Thoracic aorta (tissue), 2 donors: Measurements from ENCODE around the gene KHDC1. TPM values are rescaled to one million over a fixed set of nuclear protein-coding genes. Genes with fewer than 3 reads are reported as not detected.
"Not testable (repeated sequence)": the region's sequence is repeated elsewhere in the genome, so short reads cannot be mapped to it uniquely, and the experiment has no call there.

Source experiments
- ATAC-seq: fragments of 150-250 bp; one replicate; pipeline ENCODE4 v1.8.0; 2017; ENCODE audit warnings: low read depth; ENCODE audit not compliant: insufficient number of reproducible peaks, low FRiP score
- DNase-seq: peaks from one replicate; pipeline ENCODE4 v3.0.0-alpha.2; 2020; ENCODE audit warnings: low spot score
- H3K27ac ChIP-seq, 2 donors: fragments of 200-600 bp; sonication (generic); 1 replicate in 1 of 2; 2 replicates in 1 of 2; pipeline ENCODE4 v1.5.1; 2016; ENCODE audit warnings: mild to moderate bottlenecking in 2 of 2, moderate library complexity in 2 of 2
- H3K27me3 ChIP-seq: fragments of 200-600 bp; sonication (generic); replicated peaks from 2 replicates; pipeline ENCODE4 v1.6.0; 2016; ENCODE audit warnings: mild to moderate bottlenecking; ENCODE audit not compliant: insufficient read depth
- H3K36me3 ChIP-seq: fragments of 200-600 bp; sonication (generic); one replicate; pipeline ENCODE4 v1.5.1; 2016
- H3K4me1 ChIP-seq, 2 donors: fragments of 200-600 bp; sonication (generic); 1 replicate in 1 of 2; 2 replicates in 1 of 2; pipeline versions ENCODE4 v1.5.1 to v1.6.0; 2016; ENCODE audit warnings: low read depth in 2 of 2, mild to moderate bottlenecking in 1 of 2; ENCODE audit not compliant: control insufficient read depth in 1 of 2
- H3K4me3 ChIP-seq: fragments of 200-600 bp; sonication (generic); 2 replicates; pipeline ENCODE4 v1.5.1; 2016; ENCODE audit warnings: mild to moderate bottlenecking
- H3K9me3 ChIP-seq: fragments of 200-600 bp; sonication (generic); 2 replicates; pipeline ENCODE4 v1.5.1; 2016
- CTCF ChIP-seq: fragments of 200-600 bp; sonication (generic); IDR thresholded peaks from one replicate; pipeline ENCODE4 v1.5.1; 2019; ENCODE audit warnings: antibody characterized with exemption
- total RNA-seq, 2 donors: library from RNA; depleted of rRNA; stranded (reverse); fragments of >200 nt; gene quantifications; one replicate each; pipeline versions ENCODE4 v1.1.0 to v1.2.3, GENCODE V29; 2016

KHDC1 gene
- total RNA-seq, 2 donors from 2014 or later = 0.81 to 8.1 TPM

- TF ChIP-seq CTCF = no peak
- no peaks in the 10 kb centered on the region for H3K36me3 ChIP-seq
- H3K9me3 ChIP-seq = no peaks in the 10 kb centered on the region
- DNase-seq = no peak
- ATAC-seq = no peak
- H3K4me1 ChIP-seq = no peaks in the 10 kb centered on the region
- H3K27ac ChIP-seq = no peak overlapping the region
- H3K4me3 ChIP-seq = no peak overlapping the region
- no peaks in the 10 kb centered on the region for H3K27me3 ChIP-seq
Measured at GRCh38 chr6:73204252-73204651, 58.7 kb downstream of the KHDC1 start.

GRCh38 chr6:73203098-73203497, 59.9 kb downstream of the KHDC1 start:
- H3K36me3 ChIP-seq = no peaks in the 10 kb centered on the region
- ATAC-seq (no peak), DNase-seq (no peak)
- no peak overlapping the region for H3K27ac ChIP-seq
- H3K4me3 ChIP-seq = no peak overlapping the region
- no peaks in the 10 kb centered on the region for H3K4me1 ChIP-seq
- no peak for TF ChIP-seq CTCF
- no peaks in the 10 kb centered on the region for H3K9me3 ChIP-seq
- H3K27me3 ChIP-seq = no peaks in the 10 kb centered on the region

GRCh38 chr6:73200735-73201134, 62.3 kb downstream of the KHDC1 start:
- Histone ChIP-seq H3K9me3 (no peaks in the 10 kb centered on the region), H3K27me3 (no peaks in the 10 kb centered on the region), H3K4me1 (no peaks in the 10 kb centered on the region), H3K27ac (no peak overlapping the region), H3K4me3 (no peak overlapping the region), H3K36me3 (no peaks in the 10 kb centered on the region)
- DNase-seq (no peak), ATAC-seq (no peak)
- no peak for TF ChIP-seq CTCF

GRCh38 chr6:73200247-73200646, 62.7 kb downstream of the KHDC1 start:
- no peak for TF ChIP-seq CTCF
- no peaks in the 10 kb centered on the region for H3K4me1 ChIP-seq
- no peaks in the 10 kb centered on the region for H3K9me3 ChIP-seq
- ATAC-seq = no peak
- H3K27ac ChIP-seq = no peak overlapping the region
- no peak overlapping the region for H3K4me3 ChIP-seq
- H3K36me3 ChIP-seq = no peaks in the 10 kb centered on the region
- no peak for DNase-seq
- H3K27me3 ChIP-seq = no peaks in the 10 kb centered on the region

GRCh38 chr6:73194744-73195143, 68.3 kb downstream of the KHDC1 start:
- no peaks in the 10 kb centered on the region for H3K4me1 ChIP-seq
- H3K4me3 ChIP-seq = no peak overlapping the region
- DNase-seq (no peak), ATAC-seq (no peak)
- H3K9me3 ChIP-seq = no peaks in the 10 kb centered on the region
- no peak overlapping the region for H3K27ac ChIP-seq
- H3K27me3 ChIP-seq = no peaks in the 10 kb centered on the region
- TF ChIP-seq CTCF = no peak
- H3K36me3 ChIP-seq = no peaks in the 10 kb centered on the region

GRCh38 chr6:73193302-73193701, 69.7 kb downstream of the KHDC1 start:
- H3K4me3 ChIP-seq, H3K27ac ChIP-seq, ATAC-seq, DNase-seq, H3K9me3 ChIP-seq, H3K36me3 ChIP-seq, H3K4me1 ChIP-seq, H3K27me3 ChIP-seq: not testable (repeated sequence)
